Kidney (tissue), 14 donors: ENCODE data around the gene AKT1. TPM values are rescaled to one million over a fixed set of nuclear protein-coding genes. Genes with fewer than 3 reads are reported as not detected.

Experiments
- DNase-seq, 5 donors: peaks; one replicate each; pipeline ENCODE4 v3.0.0-alpha.2; 2013 to 2020
- FAIRE-seq: peaks from 2 replicates; lab custom pipeline; 2012; peaks lifted over from hg19 to GRCh38; lab: Jason Lieb, UNC
- H3K27ac ChIP-seq, 2 donors: one replicate each; pipeline ENCODE4 v1.7.0; 2013; ENCODE audit warnings: low read depth in 2 of 2, low read length in 2 of 2, inconsistent platforms in 1 of 2
- H3K27me3 ChIP-seq: one replicate; pipeline ENCODE4 v1.7.1; 2013; ENCODE audit warnings: low read length, inconsistent platforms; ENCODE audit not compliant: control insufficient read depth, insufficient read depth
- H3K36me3 ChIP-seq, 3 donors: one replicate each; pipeline versions ENCODE4 v1.7.0 to v1.7.1; 2013; ENCODE audit warnings: low read length in 3 of 3, control low read depth in 1 of 3, inconsistent platforms in 1 of 3; ENCODE audit not compliant: insufficient read depth in 3 of 3, control insufficient read depth in 2 of 3
- H3K4me1 ChIP-seq, 3 donors: one replicate each; pipeline versions ENCODE4 v1.7.0 to v1.7.1; 2013; ENCODE audit warnings: low read length in 3 of 3, inconsistent platforms in 1 of 3, low read depth in 1 of 3; ENCODE audit not compliant: control insufficient read depth in 2 of 3, insufficient read depth in 2 of 3
- H3K4me3 ChIP-seq, 3 donors: one replicate each; pipeline versions ENCODE4 v1.7.0 to v1.8.1; 2013; ENCODE audit warnings: low read length in 3 of 3, control low read depth in 1 of 3, inconsistent platforms in 1 of 3
- H3K9ac ChIP-seq, 3 donors: one replicate each; pipeline versions ENCODE4 v1.7.0 to v1.7.1; 2013; ENCODE audit warnings: low read length in 3 of 3, control low read depth in 1 of 3, inconsistent platforms in 1 of 3
- H3K9me3 ChIP-seq, 3 donors: one replicate each; pipeline versions ENCODE4 v1.7.0 to v1.7.1; 2013; ENCODE audit warnings: low read length in 3 of 3, control low read depth in 1 of 3, inconsistent platforms in 1 of 3; ENCODE audit not compliant: control insufficient read depth in 2 of 3, insufficient read depth in 1 of 3
- CTCF ChIP-seq: IDR thresholded peaks from 3 replicates; pipeline ENCODE4 v1.5.1; 2012; ENCODE audit warnings: mild to moderate bottlenecking, moderate library complexity, borderline replicate concordance; ENCODE audit not compliant: insufficient read depth; ENCODE audit errors: extremely low read depth
- intact Hi-C: fragments of 100-400 bp; cut with DNase I; formaldehyde crosslinking; loops from one replicate; pipeline ENCODE4 v1.11.1; 2022
- polyA plus RNA-seq: library from polyadenylated mRNA; stranded (reverse); fragments of 350-450 nt; fragmentation: Illumina TruSeq; extraction: RNeasy Lipid Tissue Mini Kit (QIAGEN cat#74804); gene quantifications from one replicate; pipeline ENCODE4 v1.2.3, GENCODE V29; 2014; ENCODE audit warnings: low read depth, low replicate concordance; ENCODE audit not compliant: insufficient read depth
- total RNA-seq: library from RNA; stranded (reverse); fragmentation: NEBNext Ultra II Directional; extraction: Animal tissue kit (Norgen Biotek cat#: 25700); gene quantifications from one replicate; pipeline ENCODE4 v1.2.1, GENCODE V29; 2021
- donor health status: control.
- donor health status: control.
- donor health status: control.
- donor health status: control.
- donor health status: control.
- donor health status: DM: yes; HTN: yes; CAD: no.
- donor health status: Normal renal cell carcinoma (clear cell type).

Gene AKT1
- total and polyA plus RNA-seq, 2 donors from 2014 or later: 70.6 to 125 TPM

DNA sequence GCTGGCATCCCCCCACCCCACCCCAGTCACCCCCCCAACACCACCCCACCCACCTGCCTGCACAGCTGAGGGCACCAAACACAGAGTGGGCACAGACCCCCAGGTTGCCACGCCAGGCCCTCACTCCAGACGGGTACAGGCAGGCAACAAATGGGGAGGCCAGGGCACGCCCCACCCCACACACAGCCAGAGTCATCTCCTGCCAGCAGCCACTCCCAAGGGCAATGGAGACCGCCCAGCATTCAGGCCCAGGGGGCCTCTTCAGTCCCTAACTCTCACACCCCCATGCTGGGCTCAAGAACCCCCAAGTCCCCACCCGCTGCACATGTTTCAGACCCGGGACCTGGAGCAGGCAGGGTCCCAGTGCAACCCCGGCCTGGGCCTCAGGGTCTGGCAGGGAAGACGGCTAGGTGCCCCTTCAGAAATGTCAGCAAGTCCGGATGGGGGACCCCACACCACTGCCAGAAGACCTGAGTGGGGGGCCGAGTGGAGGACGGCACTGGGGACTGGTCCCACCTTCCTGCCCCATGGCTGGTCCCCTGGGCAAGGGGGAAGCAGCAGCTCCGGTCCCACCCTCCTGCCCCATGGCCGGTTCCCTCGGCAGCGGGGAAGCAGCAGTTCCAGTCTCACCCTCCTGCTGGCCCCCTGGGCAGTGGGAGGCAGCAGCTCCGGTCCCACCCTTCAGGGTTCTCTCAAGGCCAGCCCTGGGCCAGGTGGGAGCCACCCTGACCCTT, 11.9 kb downstream of the AKT1 start:
- Histone ChIP-seq H3K4me3 (no peak overlapping the region), H3K36me3 (peaks cover 0 to 2% (median 0%) of the 10 kb centered on the region in 3 donors), H3K27ac (no peak overlapping the region), H3K27me3 (no peaks in the 10 kb centered on the region), H3K9me3 (no peaks in the 10 kb centered on the region), H3K9ac (no peak overlapping the region), H3K4me1 (no peaks in the 10 kb centered on the region)
- no peak for DNase-seq
- intact Hi-C loops: no loop called here
- TF ChIP-seq CTCF: no peak
- no peak for FAIRE-seq

GRCh38 chr14:104782808-104783139, 12.8 kb downstream of the AKT1 start:
- Histone ChIP-seq H3K4me3 (no peak overlapping the region), H3K4me1 (no peaks in the 10 kb centered on the region), H3K9me3 (no peaks in the 10 kb centered on the region), H3K9ac (no peak overlapping the region), H3K27ac (no peak overlapping the region), H3K36me3 (peaks cover 0 to 2% (median 0%) of the 10 kb centered on the region in 3 donors), H3K27me3 (no peaks in the 10 kb centered on the region)
- FAIRE-seq: no peak
- DNase-seq: no peak
- intact Hi-C loops: no loop called here
- no peak for TF ChIP-seq CTCF

GRCh38 chr14:104782086-104782807, 13.3 kb downstream of the AKT1 start:
- H3K27me3 ChIP-seq: no peaks in the 10 kb centered on the region
- no peak overlapping the region for H3K4me3 ChIP-seq
- no peaks in the 10 kb centered on the region for H3K4me1 ChIP-seq
- FAIRE-seq (no peak), DNase-seq (no peak)
- H3K36me3 ChIP-seq: peaks cover 0 to 2% (median 0%) of the 10 kb centered on the region in 3 donors
- intact Hi-C loops: no loop called here
- no peak overlapping the region for H3K27ac ChIP-seq
- no peaks in the 10 kb centered on the region for H3K9me3 ChIP-seq
- no peak for TF ChIP-seq CTCF
- no peak overlapping the region for H3K9ac ChIP-seq
